ENCODE results near the gene ASAP2. TPM values are rescaled to one million over a fixed set of nuclear protein-coding genes. Genes with fewer than 3 reads are reported as not detected.

ASAP2 gene
- total RNA-seq, 1 experiment from 2014 or later, result 25.2 TPM

GRCh38 chr2:9160732-9161131 lies 45.9 kb upstream of the ASAP2 start:
- no peak overlapping the region for H3K9ac ChIP-seq (ENCODE audit: low read length)
- peaks cover 3% of the 10 kb centered on the region for H3F3A ChIP-seq (ENCODE audit: low read length, unreplicated experiment)
- no peak overlapping the region for H2AFZ ChIP-seq (ENCODE audit: low read length)
- H3K4me3 ChIP-seq (ENCODE audit: low read length), result no peak overlapping the region
- H3K9me2 ChIP-seq (replicated peaks; ENCODE audit: low read length), result no peaks in the 10 kb centered on the region
- no peaks in the 10 kb centered on the region for H3K79me2 ChIP-seq (ENCODE audit: low read length)
- ChIA-PET CTCF (no interaction called here), POLR2A (ENCODE audit: unreplicated experiment) (no interaction called here)
- no peaks in the 10 kb centered on the region for H3K36me3 ChIP-seq (ENCODE audit: low read depth, low read length)
- BruUV-seq (replicated peaks), result no TSS peak
- TF ChIP-seq EZH2phosphoT487 (IDR thresholded peaks at IDR 0.05; ENCODE audit: borderline replicate concordance, low read length) (no peak), EZH2 (IDR thresholded peaks at IDR 0.05; ENCODE audit: low read length, unreplicated experiment) (no peak)
- TF ChIP-seq, protein P1, sequence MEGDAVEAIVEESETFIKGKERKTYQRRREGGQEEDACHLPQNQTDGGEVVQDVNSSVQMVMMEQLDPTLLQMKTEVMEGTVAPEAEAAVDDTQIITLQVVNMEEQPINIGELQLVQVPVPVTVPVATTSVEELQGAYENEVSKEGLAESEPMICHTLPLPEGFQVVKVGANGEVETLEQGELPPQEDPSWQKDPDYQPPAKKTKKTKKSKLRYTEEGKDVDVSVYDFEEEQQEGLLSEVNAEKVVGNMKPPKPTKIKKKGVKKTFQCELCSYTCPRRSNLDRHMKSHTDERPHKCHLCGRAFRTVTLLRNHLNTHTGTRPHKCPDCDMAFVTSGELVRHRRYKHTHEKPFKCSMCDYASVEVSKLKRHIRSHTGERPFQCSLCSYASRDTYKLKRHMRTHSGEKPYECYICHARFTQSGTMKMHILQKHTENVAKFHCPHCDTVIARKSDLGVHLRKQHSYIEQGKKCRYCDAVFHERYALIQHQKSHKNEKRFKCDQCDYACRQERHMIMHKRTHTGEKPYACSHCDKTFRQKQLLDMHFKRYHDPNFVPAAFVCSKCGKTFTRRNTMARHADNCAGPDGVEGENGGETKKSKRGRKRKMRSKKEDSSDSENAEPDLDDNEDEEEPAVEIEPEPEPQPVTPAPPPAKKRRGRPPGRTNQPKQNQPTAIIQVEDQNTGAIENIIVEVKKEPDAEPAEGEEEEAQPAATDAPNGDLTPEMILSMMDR (conservative IDR thresholded peaks at IDR 0.05; ENCODE audit: low read depth, low read length), result no peak
- no peaks in the 10 kb centered on the region for H4K20me1 ChIP-seq (ENCODE audit: low read length)
- no peak overlapping the region for H3K4me2 ChIP-seq (ENCODE audit: low read length)
- H3K27ac ChIP-seq (ENCODE audit: low read length), result no peak overlapping the region
- no peak for DNase-seq
- H3K9me3 ChIP-seq (ENCODE audit: low read length), result no peaks in the 10 kb centered on the region
- peaks cover 21% of the 10 kb centered on the region for H3K4me1 ChIP-seq (ENCODE audit: insufficient read depth, low read length)
- ATAC-seq, result no peak
- no peaks in the 10 kb centered on the region for H3K27me3 ChIP-seq (ENCODE audit: low read length)
- intact Hi-C loops (cut with micrococcal nuclease), result no loop called here

DNA sequence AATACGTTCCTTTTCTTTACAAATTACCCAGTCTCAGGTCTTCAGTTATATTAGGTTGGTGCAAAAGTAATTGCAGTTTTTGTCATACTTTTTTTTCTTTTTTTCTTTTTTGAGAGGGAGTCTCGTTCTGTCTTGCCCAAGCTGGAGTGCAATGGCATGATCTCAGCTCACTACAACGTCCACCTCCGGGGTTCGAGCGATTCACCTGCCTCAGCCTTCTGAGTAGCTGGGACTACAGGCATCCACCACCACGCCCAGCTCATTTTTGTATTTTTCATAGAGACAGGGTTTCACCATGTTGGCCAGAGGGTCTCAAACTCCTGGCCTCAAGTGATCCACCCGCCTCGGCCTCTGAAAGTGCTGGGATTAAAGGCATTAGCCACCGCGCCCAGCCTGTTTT lies 43.8 kb upstream of the ASAP2 start:
- TF ChIP-seq, protein P1 (conservative IDR thresholded peaks at IDR 0.05; ENCODE audit: low read depth, low read length), result no peak
- TF ChIP-seq EZH2 (IDR thresholded peaks at IDR 0.05; ENCODE audit: low read length, unreplicated experiment), result no peak
- no peak for TF ChIP-seq EZH2phosphoT487 (IDR thresholded peaks at IDR 0.05; ENCODE audit: borderline replicate concordance, low read length)
- BruUV-seq (replicated peaks), result no TSS peak
- POLR2A ChIA-PET (ENCODE audit: unreplicated experiment), result interaction anchor here (0.7 kb wide), 1 partner anchor 474 kb away, joined by 3 read pairs; no protein-coding TSS in a partner anchor
- Histone ChIP-seq H3K4me2 (ENCODE audit: low read length) (0 out of 2 replicates have a peak overlapping the region, but pooled peaks have one; percentile 15), H3K9me2 (replicated peaks; ENCODE audit: low read length) (no peaks in the 10 kb centered on the region), H3K9me3 (ENCODE audit: low read length) (no peaks in the 10 kb centered on the region), H3K27ac (ENCODE audit: low read length) (peak overlapping the region; percentile 77; the same call in 1 of the 2 replicates), H3F3A (ENCODE audit: low read length, unreplicated experiment) (peaks cover 3% of the 10 kb centered on the region), H3K4me1 (ENCODE audit: insufficient read depth, low read length) (peaks cover 24% of the 10 kb centered on the region), H2AFZ (ENCODE audit: low read length) (no peak overlapping the region), H3K79me2 (ENCODE audit: low read length) (no peaks in the 10 kb centered on the region), H3K36me3 (ENCODE audit: low read depth, low read length) (no peaks in the 10 kb centered on the region), H4K20me1 (ENCODE audit: low read length) (no peaks in the 10 kb centered on the region), H3K4me3 (ENCODE audit: low read length) (no peak overlapping the region), H3K9ac (ENCODE audit: low read length) (no peak overlapping the region), H3K27me3 (ENCODE audit: low read length) (no peaks in the 10 kb centered on the region)
- intact Hi-C loops (cut with micrococcal nuclease), result no loop called here
- no peak for DNase-seq
- ATAC-seq, result no peak
- CTCF ChIA-PET, result interaction anchor here (1.2 kb wide), 1 partner anchor 208 kb away, joined by 5 read pairs; no protein-coding TSS in a partner anchor
